Activated naive CD4-positive, alpha-beta T cell treated with anti-CD3 and anti-CD28 coated beads for 36 hours (primary cell): ENCODE data around the gene YIF1A. TPM values are rescaled to one million over a fixed set of nuclear protein-coding genes. Genes with fewer than 3 reads are reported as not detected.
"Not testable (repeated sequence)": the region's sequence is repeated elsewhere in the genome, so short reads cannot be mapped to it uniquely, and the experiment has no call there.

Source experiments
- CTCF ChIA-PET: fragments of 350-600 bp; sonication (Branson Sonifier 250); formaldehyde crosslinking; loops from one replicate; lab custom pipeline; 2021; ENCODE audit warnings: antibody characterized with exemption; lab: Charles Lee
- DNase-seq: peaks from one replicate; pipeline ENCODE4 v3.0.0-alpha.2; 2020
- H3K27ac Mint-ChIP-seq: one replicate; pipeline ENCODE4 v1.8.0; 2021; ENCODE audit warnings: mild to moderate bottlenecking, mixed read lengths
- H3K27me3 Mint-ChIP-seq: one replicate; pipeline ENCODE4 v1.8.0; 2021; ENCODE audit warnings: low read depth, mixed read lengths
- H3K36me3 Mint-ChIP-seq: one replicate; pipeline ENCODE4 v1.8.0; 2021; ENCODE audit warnings: low read depth, mixed read lengths
- H3K4me1 Mint-ChIP-seq: one replicate; pipeline ENCODE4 v1.8.0; 2021; ENCODE audit warnings: low read depth, mixed read lengths
- H3K4me3 Mint-ChIP-seq: one replicate; pipeline ENCODE4 v1.8.0; 2021; ENCODE audit warnings: mild to moderate bottlenecking, moderate library complexity, mixed read lengths
- H3K9me3 Mint-ChIP-seq: one replicate; pipeline ENCODE4 v1.8.0; 2021; ENCODE audit warnings: mixed read lengths
- intact Hi-C: fragments of 100-400 bp; cut with micrococcal nuclease; formaldehyde crosslinking; loops from one replicate; pipeline ENCODE4 v1.15.1; 2023
- total RNA-seq, 2 experiments: library from RNA; stranded (reverse); gene quantifications; one replicate each; pipeline ENCODE4 v1.2.3, GENCODE V29; 2021

The YIF1A gene
- total RNA-seq, 2 experiments from 2014 or later: 45.9 to 49.7 TPM

DNA sequence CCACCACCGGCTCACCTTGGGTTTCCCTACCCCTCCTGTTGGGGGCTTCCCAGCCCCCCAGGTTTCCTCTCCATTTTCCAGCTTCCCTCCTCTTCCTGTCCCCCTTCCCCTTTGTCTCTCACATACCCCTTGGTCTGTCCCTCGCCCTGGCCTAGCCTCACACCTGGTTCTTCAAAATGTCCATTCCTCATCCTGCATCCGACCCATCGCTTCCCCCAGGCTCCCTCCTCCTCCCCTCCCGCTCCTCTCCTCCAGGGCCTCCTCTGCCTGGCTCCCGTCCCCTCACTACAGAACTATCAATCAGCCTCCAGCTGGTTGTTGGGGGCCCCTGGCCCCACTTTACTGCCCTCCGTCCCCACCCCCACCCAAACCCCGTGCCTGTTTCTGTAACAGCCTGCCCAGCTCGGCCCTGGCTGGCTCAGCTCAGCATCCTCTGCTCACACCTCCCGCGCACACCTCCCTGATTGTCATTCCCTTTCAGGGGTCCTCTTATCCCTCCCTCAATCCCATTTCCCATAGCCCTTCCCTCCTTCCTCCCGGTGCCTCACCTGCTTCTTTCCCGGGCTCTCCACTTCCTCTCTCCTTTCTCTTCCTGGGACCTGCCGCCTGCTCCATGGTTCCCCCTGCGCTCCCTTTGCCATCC is 9.7 kb downstream of the YIF1A start:
- intact Hi-C loops: no loop called here
- Mint-ChIP-seq H3K9me3 (no peaks in the 10 kb centered on the region), H3K27me3 (no peaks in the 10 kb centered on the region), H3K4me1 (peaks cover 22% of the 10 kb centered on the region), H3K27ac (no peak overlapping the region), H3K4me3 (no peak overlapping the region), H3K36me3 (peaks cover 2% of the 10 kb centered on the region)
- CTCF ChIA-PET: interaction anchor here (0.6 to 2.7 kb wide), 5 partner anchors 10 to 395 kb away, joined by 3 to 7 read pairs (median 4); partner anchors contain the start of gene YIF1A
- no peak for DNase-seq

DNA sequence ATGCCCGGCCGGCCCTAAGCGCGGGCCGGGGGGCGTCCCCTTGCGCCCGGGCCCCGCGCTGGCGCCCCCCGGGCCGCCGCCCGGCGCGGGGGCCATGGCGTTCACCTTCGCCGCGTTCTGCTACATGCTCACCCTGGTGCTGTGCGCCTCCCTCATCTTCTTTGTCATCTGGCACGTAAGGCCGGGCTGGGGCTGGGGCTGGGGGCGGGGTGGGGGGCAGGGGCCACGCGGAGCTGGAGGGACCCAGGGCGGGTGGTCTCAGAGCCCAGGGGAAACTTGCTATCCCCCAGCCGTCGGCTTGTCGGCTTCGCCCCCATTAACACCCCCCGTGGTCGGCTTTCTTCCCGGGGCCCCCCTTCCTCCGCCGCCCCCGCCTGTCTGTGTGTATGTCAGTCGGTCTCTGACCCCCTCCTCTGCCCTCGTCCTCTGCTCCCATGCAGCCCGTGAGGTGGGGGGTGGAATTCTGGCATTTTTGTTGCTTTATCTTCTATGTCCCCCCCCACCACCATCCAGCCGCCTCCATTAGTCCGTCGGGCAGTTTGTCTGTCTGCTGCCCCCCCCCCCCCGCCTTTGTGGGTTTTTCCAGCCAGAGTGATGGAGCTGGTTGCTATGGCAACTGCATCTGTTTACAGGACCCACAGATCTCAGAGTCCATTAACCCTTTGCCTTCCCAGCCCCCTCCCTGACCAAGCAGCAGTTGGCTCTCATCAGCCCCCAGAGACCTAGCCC is 10.4 kb downstream of the YIF1A start:
- CTCF ChIA-PET: interaction anchor here (0.6 to 2.7 kb wide), 5 partner anchors 10 to 396 kb away, joined by 3 to 7 read pairs (median 4); partner anchors contain the start of gene YIF1A
- H3K9me3 Mint-ChIP-seq: no peaks in the 10 kb centered on the region
- peaks cover 5% of the 10 kb centered on the region for H3K36me3 Mint-ChIP-seq
- peak overlapping the region; percentile 62 for H3K4me3 Mint-ChIP-seq
- no peak for DNase-seq
- peaks cover 22% of the 10 kb centered on the region for H3K4me1 Mint-ChIP-seq
- intact Hi-C loops: loop anchor here (1.0 kb wide), 1 partner anchor 10 kb away; the partner anchor contains the start of gene RAB1B
- H3K27ac Mint-ChIP-seq: no peak overlapping the region
- H3K27me3 Mint-ChIP-seq: no peaks in the 10 kb centered on the region

DNA sequence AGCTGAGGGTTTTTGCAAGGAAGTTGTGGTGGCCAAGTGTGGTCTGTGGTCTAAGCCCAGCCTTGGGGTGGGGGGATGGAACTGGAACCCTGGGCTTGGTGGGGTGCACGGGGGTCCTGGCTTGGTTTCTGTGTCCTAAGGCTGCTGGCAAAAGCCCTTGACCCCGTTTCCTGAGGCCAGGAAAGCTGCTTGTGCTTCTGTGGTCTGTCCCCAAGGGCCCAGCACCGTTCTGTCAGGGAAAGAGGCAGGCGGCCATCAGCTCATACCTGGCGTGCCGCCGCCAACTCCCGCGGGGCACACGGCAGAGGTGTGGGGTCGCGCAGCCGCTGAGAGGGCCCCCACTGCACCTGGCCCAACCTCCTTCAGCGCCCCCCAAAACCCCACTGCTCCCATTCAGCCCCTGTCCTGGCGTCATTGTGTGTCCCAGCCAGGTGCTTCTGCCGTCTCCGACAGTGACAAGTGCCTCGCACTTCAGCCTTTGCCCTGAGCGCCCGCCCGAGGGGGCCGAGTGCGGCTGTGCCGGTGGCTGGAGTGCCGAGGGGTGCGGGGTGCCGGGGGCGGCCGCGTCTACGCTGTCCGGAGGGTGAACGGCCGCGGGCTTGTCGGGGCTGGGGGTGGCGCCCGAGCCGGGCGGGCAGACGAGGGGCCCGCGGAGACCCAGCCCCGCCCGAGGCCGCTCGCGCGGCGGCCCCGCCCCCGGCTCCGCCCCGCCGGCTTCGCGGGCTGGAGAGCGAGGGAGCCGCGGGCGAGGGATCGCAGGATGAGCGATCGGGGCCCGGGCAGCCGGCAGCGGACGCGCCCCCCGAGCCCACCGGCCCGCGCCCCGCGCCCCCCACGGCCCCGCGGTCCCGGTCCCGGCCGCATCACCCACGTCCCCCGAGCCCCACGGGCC is 11.2 kb downstream of the YIF1A start, which contains the start of gene CNIH2:
Gene CNIH2, plus strand, starts transcription at position 705 of the 892 bp plus-strand sequence. CDS start 282 bp downstream, outside the sequence.
- intact Hi-C loops: loop anchor here (1.0 kb wide), 1 partner anchor 9 kb away; the partner anchor contains the start of gene RAB1B
- Mint-ChIP-seq H3K4me1 (peaks cover 17% of the 10 kb centered on the region), H3K36me3 (peaks cover 8% of the 10 kb centered on the region), H3K27me3 (no peaks in the 10 kb centered on the region), H3K9me3 (no peaks in the 10 kb centered on the region), H3K4me3 (peak within 1 kb of the TSS; percentile 62), H3K27ac (no peak within 1 kb of the TSS)
- CTCF ChIA-PET: no interaction called here
- no peak for DNase-seq

DNA sequence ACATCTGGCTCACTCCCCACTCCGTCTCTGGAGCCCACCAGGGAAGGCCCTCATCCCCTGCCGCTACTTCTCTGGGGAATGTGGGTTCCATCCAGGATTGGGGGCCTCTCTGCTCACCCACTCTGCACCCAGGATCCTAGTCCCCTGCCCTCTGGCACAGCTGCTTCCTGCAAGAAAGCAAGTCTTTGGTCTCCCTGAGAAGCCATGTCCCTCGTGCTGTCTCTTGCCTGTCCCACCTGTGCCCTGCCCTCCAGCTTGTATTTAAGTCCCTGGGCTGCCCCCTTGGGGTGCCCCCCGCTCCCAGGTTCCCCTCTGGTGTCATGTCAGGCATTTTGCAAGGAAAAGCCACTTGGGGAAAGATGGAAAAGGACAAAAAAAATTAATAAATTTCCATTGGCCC is 11.9 kb downstream of the YIF1A start:
- H3K27ac Mint-ChIP-seq, H3K27me3 Mint-ChIP-seq, CTCF ChIA-PET, intact Hi-C loops, H3K9me3 Mint-ChIP-seq, DNase-seq: not testable (repeated sequence)
- Mint-ChIP-seq H3K4me3 (peak overlapping the region; percentile 6), H3K36me3 (peaks cover 10% of the 10 kb centered on the region), H3K4me1 (peaks cover 10% of the 10 kb centered on the region)

DNA sequence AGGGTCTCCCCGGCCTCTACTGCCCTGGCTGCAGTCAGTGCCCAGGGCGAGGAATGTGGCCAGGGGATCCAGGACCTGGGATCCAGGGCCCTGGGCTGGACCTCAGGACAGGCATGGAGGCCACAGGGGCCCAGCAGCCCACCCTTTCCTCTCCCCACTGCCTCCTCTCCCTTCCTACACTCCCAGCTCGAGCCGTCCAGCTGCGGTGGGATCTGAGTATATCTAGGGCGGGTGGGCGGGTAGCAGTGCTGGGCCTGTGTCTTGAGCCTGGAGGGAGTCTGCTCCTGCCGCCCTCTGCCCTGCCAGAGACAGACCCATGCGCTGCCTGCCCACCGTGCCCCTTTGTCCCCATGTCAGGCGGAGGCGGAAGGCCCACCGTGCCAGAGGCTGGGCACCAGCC is 12.3 kb downstream of the YIF1A start:
- H3K27ac Mint-ChIP-seq, H3K4me1 Mint-ChIP-seq, H3K9me3 Mint-ChIP-seq, CTCF ChIA-PET, intact Hi-C loops, H3K27me3 Mint-ChIP-seq, H3K4me3 Mint-ChIP-seq, DNase-seq: not testable (repeated sequence)
- H3K36me3 Mint-ChIP-seq: peaks cover 14% of the 10 kb centered on the region

DNA sequence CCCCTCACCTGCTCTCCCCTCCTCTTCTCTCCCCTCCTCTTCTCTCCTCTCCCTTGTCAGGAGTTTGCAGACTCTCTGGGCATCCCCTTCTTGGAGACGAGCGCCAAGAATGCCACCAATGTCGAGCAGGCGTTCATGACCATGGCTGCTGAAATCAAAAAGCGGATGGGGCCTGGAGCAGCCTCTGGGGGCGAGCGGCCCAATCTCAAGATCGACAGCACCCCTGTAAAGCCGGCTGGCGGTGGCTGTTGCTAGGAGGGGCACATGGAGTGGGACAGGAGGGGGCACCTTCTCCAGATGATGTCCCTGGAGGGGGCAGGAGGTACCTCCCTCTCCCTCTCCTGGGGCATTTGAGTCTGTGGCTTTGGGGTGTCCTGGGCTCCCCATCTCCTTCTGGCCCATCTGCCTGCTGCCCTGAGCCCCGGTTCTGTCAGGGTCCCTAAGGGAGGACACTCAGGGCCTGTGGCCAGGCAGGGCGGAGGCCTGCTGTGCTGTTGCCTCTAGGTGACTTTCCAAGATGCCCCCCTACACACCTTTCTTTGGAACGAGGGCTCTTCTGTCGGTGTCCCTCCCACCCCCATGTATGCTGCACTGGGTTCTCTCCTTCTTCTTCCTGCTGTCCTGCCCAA is 12.8 kb downstream of the YIF1A start:
- H3K4me1 Mint-ChIP-seq: peaks cover 5% of the 10 kb centered on the region
- DNase-seq: no peak
- CTCF ChIA-PET: no interaction called here
- H3K4me3 Mint-ChIP-seq: no peak overlapping the region
- intact Hi-C loops: no loop called here
- no peak overlapping the region for H3K27ac Mint-ChIP-seq
- H3K27me3 Mint-ChIP-seq: no peaks in the 10 kb centered on the region
- H3K36me3 Mint-ChIP-seq: peaks cover 14% of the 10 kb centered on the region
- H3K9me3 Mint-ChIP-seq: no peaks in the 10 kb centered on the region

DNA sequence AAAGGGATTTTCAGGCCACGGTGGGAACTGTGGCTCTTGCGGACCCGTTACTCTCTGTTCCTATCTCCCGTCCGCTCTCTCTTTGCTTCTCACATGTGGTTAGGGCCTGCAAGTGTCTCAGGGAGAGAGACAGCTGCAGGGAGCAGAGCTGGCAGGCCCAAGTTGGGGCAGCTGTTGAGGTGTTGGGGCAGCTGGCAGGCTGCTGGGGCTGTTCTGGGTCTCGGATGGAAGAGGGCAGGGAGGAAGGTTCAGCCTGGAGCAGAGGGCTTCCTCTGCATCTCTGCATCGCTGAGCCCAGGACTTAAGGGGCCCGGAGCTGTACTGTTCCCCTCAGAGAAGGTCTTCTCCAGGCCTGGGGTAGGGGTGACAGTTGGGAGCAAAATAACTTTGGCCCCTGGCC is 13.5 kb downstream of the YIF1A start:
- Mint-ChIP-seq H3K4me3 (no peak overlapping the region), H3K4me1 (peaks cover 10% of the 10 kb centered on the region), H3K27me3 (no peaks in the 10 kb centered on the region), H3K27ac (no peak overlapping the region), H3K36me3 (peaks cover 16% of the 10 kb centered on the region), H3K9me3 (no peaks in the 10 kb centered on the region)
- DNase-seq: no peak
- intact Hi-C loops: no loop called here
- CTCF ChIA-PET: no interaction called here

DNA sequence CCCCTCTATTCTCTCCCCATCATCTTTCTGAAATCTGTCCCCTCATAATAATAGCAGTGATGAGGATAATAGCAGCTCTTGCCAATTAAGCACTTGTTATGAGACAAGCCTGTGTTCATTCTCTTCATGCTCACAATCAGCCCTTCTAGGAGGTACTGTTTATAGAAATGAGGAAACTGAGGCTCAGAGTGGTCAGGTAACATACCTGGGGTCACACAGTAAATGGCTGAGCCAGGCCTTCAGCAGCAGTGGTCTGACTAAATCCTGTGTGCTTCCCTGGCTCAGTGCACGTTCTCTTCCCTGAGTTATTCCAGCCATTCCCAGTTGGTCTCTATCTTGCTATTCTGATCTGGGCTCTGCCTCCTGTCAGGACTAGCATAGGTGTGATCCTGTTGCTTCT is 14.7 kb downstream of the YIF1A start:
- Mint-ChIP-seq H3K27me3 (no peaks in the 10 kb centered on the region), H3K27ac (no peak overlapping the region), H3K4me3 (no peak overlapping the region), H3K4me1 (peaks cover 20% of the 10 kb centered on the region), H3K36me3 (peaks cover 20% of the 10 kb centered on the region), H3K9me3 (no peaks in the 10 kb centered on the region)
- no peak for DNase-seq
- intact Hi-C loops: no loop called here
- CTCF ChIA-PET: interaction anchor here (2.8 kb wide), 1 partner anchor 8 kb away, joined by 19 read pairs; no protein-coding TSS in a partner anchor

DNA sequence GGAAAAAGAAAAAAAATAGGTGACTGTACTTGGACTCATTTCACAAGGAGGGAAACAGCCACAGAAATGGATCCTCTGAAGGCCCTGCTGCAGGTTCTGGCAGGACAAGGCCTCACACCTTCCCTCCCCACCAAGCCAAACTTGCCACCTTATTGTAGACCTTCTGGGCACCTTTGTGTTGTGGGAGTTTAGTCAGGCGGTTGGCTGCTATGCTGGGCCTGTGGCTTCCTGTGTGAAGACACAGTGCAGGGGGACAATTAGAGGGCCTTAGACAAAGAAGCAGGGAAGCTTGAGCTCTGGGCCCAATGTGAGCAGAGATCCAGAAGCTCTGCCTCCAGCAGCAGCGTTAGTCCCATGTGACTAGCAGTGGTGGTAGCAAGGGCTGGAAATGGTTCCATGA is 16.3 kb downstream of the YIF1A start:
- intact Hi-C loops: no loop called here
- CTCF ChIA-PET: interaction anchor here (2.8 kb wide), 1 partner anchor 10 kb away, joined by 19 read pairs; no protein-coding TSS in a partner anchor
- Mint-ChIP-seq H3K4me3 (no peak overlapping the region), H3K36me3 (peaks cover 24% of the 10 kb centered on the region), H3K27ac (no peak overlapping the region), H3K9me3 (no peaks in the 10 kb centered on the region), H3K27me3 (no peaks in the 10 kb centered on the region), H3K4me1 (peaks cover 19% of the 10 kb centered on the region)
- no peak for DNase-seq

DNA sequence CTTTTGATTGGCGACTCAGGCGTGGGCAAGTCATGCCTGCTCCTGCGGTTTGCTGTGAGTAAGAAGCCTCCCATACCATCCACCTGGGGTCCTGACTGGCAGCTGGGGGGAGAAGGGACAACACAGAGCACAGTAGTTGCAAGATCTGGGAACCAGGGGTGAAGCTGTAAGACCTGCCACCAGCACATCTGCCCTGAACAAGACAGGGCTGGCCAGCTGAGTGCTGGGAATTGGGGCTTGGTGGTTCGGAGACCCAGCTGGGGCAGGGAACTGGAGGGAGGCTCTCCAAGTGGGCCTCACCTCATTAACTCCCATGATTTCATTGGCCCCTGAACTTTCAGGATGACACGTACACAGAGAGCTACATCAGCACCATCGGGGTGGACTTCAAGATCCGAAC is 17.1 kb downstream of the YIF1A start:
- Mint-ChIP-seq H3K27ac (no peak overlapping the region), H3K4me3 (no peak overlapping the region)
- CTCF ChIA-PET: interaction anchor here (0.6 to 2.8 kb wide), 2 partner anchors 10 to 195 kb away, joined by 6 to 19 read pairs; partner anchors contain the start of gene PELI3

More for the DNA sequence above, 17.1 kb downstream of the YIF1A start:
- Mint-ChIP-seq H3K36me3 (peaks cover 22% of the 10 kb centered on the region), H3K4me1 (peaks cover 25% of the 10 kb centered on the region), H3K27me3 (no peaks in the 10 kb centered on the region), H3K9me3 (no peaks in the 10 kb centered on the region)
- intact Hi-C loops: no loop called here
- no peak for DNase-seq
